Osteocyte (in vitro differentiated cells): ENCODE measurements around the gene LDHAL6A. TPM values are rescaled to one million over a fixed set of nuclear protein-coding genes. Genes with fewer than 3 reads are reported as not detected.

Experiments used
- DNase-seq: peaks from one replicate; pipeline ENCODE4 v3.0.0; 2021; ENCODE audit warnings: mixed read lengths; ENCODE audit not compliant: unreplicated experiment; ENCODE audit errors: extremely low spot score
- H3K27ac Mint-ChIP-seq: one replicate; pipeline ENCODE4 v1.8.0; 2021; ENCODE audit warnings: mild to moderate bottlenecking, mixed read lengths; ENCODE audit not compliant: unreplicated experiment
- H3K27me3 Mint-ChIP-seq: one replicate; pipeline ENCODE4 v1.8.0; 2021; ENCODE audit warnings: mixed read lengths; ENCODE audit not compliant: unreplicated experiment
- H3K36me3 Mint-ChIP-seq: one replicate; pipeline ENCODE4 v1.8.0; 2021; ENCODE audit warnings: mixed read lengths; ENCODE audit not compliant: unreplicated experiment
- H3K4me1 Mint-ChIP-seq: one replicate; pipeline ENCODE4 v1.8.0; 2021; ENCODE audit warnings: mixed read lengths; ENCODE audit not compliant: unreplicated experiment
- H3K4me3 Mint-ChIP-seq: one replicate; pipeline ENCODE4 v1.8.0; 2021; ENCODE audit warnings: mild to moderate bottlenecking, moderate library complexity, mixed read lengths; ENCODE audit not compliant: unreplicated experiment
- H3K9me3 Mint-ChIP-seq: one replicate; pipeline ENCODE4 v1.8.0; 2021; ENCODE audit warnings: mixed read lengths; ENCODE audit not compliant: unreplicated experiment
- total RNA-seq: library from RNA; stranded (reverse); gene quantifications from 2 replicates; pipeline ENCODE4 v1.2.1, GENCODE V29; 2021
- TF ChIP-seq, protein P1 (sequence below): fragments of 200-600 bp; sonication (generic); IDR thresholded peaks from 2 replicates; pipeline ENCODE4 v1.5.0; 2021; ENCODE audit warnings: antibody characterized with exemption, mild to moderate bottlenecking, moderate library complexity

LDHAL6A gene
- total RNA-seq, 1 donor from 2014 or later = not detected

DNA sequence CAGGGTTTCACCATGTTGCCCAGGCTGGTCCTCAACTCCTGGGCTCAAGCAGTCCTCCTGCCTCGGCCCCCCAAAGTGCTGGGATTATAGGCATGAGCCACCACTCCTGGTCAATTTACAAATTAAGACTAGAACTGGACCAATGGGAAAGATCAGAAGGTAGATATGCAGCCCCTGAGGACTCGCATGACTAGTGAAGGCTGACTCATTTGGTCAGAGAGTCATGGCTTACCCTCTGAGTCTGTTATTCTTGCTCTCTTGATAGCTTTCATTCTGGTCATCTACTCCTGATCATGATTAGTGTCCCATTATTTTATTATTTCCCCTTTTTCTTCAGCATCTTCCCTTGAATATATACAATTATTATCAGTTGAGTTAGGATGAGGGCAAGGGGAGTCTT lies 2.7 kb upstream of the LDHAL6A start:
- no peak for DNase-seq

DNA sequence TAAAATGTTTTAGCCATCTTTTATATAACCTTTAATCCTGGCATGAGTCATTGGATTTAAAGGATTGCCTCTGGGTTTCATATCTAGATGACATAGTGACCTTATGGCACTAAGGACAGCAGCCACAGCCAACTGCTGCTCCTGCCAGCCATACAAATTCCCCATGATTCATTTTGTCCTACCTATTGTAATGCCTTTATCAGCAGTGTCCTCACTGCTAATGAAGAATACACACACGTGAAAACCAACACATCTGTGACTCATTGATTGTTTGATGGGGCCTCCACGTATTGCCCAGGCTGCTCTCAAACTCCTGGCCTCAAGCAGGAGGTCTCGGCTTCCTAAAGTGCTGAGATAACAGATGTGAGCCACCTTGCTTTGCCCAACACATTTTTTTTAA lies 1.8 kb downstream of the LDHAL6A start:
- Mint-ChIP-seq H3K27ac (no peak overlapping the region), H3K4me1 (peaks cover 8% of the 10 kb centered on the region), H3K9me3 (no peaks in the 10 kb centered on the region), H3K4me3 (no peak overlapping the region), H3K36me3 (no peaks in the 10 kb centered on the region), H3K27me3 (no peaks in the 10 kb centered on the region)
- DNase-seq = no peak
- TF ChIP-seq, protein P1, sequence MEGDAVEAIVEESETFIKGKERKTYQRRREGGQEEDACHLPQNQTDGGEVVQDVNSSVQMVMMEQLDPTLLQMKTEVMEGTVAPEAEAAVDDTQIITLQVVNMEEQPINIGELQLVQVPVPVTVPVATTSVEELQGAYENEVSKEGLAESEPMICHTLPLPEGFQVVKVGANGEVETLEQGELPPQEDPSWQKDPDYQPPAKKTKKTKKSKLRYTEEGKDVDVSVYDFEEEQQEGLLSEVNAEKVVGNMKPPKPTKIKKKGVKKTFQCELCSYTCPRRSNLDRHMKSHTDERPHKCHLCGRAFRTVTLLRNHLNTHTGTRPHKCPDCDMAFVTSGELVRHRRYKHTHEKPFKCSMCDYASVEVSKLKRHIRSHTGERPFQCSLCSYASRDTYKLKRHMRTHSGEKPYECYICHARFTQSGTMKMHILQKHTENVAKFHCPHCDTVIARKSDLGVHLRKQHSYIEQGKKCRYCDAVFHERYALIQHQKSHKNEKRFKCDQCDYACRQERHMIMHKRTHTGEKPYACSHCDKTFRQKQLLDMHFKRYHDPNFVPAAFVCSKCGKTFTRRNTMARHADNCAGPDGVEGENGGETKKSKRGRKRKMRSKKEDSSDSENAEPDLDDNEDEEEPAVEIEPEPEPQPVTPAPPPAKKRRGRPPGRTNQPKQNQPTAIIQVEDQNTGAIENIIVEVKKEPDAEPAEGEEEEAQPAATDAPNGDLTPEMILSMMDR = no peak

More for the DNA sequence above, 2.7 kb upstream of the LDHAL6A start:
- Mint-ChIP-seq H3K9me3 (no peaks in the 10 kb centered on the region), H3K27me3 (no peaks in the 10 kb centered on the region), H3K27ac (no peak overlapping the region), H3K4me3 (no peak overlapping the region), H3K36me3 (no peaks in the 10 kb centered on the region), H3K4me1 (peaks cover 4% of the 10 kb centered on the region)
- TF ChIP-seq, protein P1 = no peak

DNA sequence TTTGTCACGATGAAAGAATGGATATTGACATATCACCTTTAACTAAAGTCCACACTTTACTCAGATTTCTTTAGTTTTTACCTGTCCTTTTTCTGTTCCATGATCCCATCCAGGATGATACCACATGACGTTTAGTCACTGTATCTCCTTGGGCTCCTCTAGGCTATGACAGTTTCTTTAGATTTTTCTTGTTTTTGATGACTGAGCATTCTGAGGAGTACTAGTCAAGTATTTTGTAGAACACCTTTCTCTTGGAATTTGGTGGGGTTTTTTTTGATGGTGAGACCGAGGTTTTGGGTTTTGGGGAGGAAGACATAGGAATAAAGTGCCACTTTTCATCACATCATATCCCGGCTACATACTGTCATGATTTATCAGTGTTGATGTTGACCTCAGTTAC lies 4.0 kb downstream of the LDHAL6A start:
- no peaks in the 10 kb centered on the region for H3K27me3 Mint-ChIP-seq
- TF ChIP-seq, protein P1 = no peak
- H3K27ac Mint-ChIP-seq = no peak overlapping the region
- H3K36me3 Mint-ChIP-seq = no peaks in the 10 kb centered on the region
- H3K4me3 Mint-ChIP-seq = no peak overlapping the region
- DNase-seq = no peak
- peaks cover 4% of the 10 kb centered on the region for H3K4me1 Mint-ChIP-seq
- no peaks in the 10 kb centered on the region for H3K9me3 Mint-ChIP-seq

DNA sequence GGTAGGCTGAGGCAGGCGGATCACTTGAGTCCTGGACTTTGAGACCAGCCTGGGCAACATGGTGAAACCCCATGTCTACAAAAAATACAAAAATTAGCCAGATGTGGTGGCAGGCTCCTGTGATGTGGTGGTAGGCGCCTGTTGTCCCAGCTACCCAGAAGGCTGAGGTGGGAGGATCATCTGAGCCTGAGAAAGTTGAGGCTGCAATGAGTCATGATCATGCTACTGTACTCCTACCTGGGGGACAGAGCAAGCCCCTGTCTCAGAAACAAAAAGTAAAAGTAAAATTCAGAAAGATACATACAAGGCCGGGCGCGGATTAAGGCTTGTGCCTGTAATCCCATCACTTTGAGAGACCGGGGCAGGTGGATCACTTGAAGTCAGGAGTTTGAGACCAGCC lies 6.3 kb downstream of the LDHAL6A start:
- H3K4me3 Mint-ChIP-seq = no peak overlapping the region
- no peak for DNase-seq
- no peaks in the 10 kb centered on the region for H3K36me3 Mint-ChIP-seq
- TF ChIP-seq, protein P1 = no peak
- no peaks in the 10 kb centered on the region for H3K27me3 Mint-ChIP-seq
- H3K9me3 Mint-ChIP-seq = no peaks in the 10 kb centered on the region
- peaks cover 4% of the 10 kb centered on the region for H3K4me1 Mint-ChIP-seq
- no peak overlapping the region for H3K27ac Mint-ChIP-seq

DNA sequence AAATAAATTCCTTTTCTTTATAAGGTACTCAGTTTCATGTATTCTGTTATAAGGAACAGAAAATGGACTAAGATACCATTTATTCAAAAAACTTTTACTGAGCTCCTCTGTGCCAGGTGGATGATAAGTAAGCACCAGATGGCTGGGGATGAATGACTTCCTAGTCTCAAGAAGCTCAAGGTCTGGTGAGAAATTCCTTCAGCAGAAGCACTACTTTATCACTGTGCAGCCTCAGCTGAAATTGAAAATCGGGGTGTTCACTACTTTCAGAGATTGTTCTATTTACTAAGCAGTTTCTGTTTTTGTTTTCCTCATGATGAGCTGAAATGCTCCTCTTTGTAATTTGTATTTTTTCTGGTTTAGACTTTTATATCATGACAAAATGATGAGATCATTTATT lies 7.8 kb downstream of the LDHAL6A start:
- Mint-ChIP-seq H3K4me3 (no peak overlapping the region), H3K9me3 (no peaks in the 10 kb centered on the region), H3K36me3 (no peaks in the 10 kb centered on the region), H3K27me3 (no peaks in the 10 kb centered on the region), H3K27ac (no peak overlapping the region), H3K4me1 (peaks cover 3% of the 10 kb centered on the region)
- TF ChIP-seq, protein P1 = no peak
- no peak for DNase-seq
